GM18870 (cell line): ENCODE results near the gene RNF225.
"Not testable (repeated sequence)": the region's sequence is repeated elsewhere in the genome, so short reads cannot be mapped to it uniquely, and the experiment has no call there.

Experiments used
- ATAC-seq: cut with Tn5 transposase; IDR thresholded peaks from one replicate; pipeline ENCODE4 v1.9.1; 2021; ENCODE audit warnings: moderate library complexity; ENCODE audit not compliant: unreplicated experiment

Gene RNF225

GRCh38 chr19:58407658-58408151 lies 12.2 kb downstream of the RNF225 start:
- peak; percentile 8 for ATAC-seq

GRCh38 chr19:58408152-58409009 lies 12.9 kb downstream of the RNF225 start, which contains the start of gene ZNF584:
ZNF584 (plus strand) TSS chr19:58408649; CDS start chr19:58409148, 499 bp downstream.
- ATAC-seq: peak; percentile 84

- peak; percentile 14 for ATAC-seq
These were observed 13.7 kb downstream of the RNF225 start for GRCh38 chr19:58409010-58409790.

DNA sequence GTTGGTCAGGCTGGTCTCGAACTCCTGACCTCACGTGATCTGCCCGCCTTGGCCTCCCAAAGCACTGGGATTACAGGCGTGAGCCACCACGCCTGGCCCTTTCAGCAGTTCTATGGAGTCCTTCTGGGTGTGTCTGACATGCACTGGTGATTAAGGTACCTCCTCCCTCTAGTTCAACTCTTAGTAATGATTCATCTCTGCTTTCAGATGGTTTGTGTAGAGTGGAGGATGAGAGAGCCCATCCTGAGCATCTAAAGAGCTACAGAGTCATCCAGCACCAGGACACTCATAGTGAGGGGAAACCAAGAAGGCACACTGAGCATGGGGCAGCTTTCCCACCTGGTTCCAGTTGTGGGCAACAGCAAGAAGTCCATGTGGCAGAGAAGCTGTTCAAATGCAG lies 21.1 kb downstream of the RNF225 start:
- no peak for ATAC-seq

DNA sequence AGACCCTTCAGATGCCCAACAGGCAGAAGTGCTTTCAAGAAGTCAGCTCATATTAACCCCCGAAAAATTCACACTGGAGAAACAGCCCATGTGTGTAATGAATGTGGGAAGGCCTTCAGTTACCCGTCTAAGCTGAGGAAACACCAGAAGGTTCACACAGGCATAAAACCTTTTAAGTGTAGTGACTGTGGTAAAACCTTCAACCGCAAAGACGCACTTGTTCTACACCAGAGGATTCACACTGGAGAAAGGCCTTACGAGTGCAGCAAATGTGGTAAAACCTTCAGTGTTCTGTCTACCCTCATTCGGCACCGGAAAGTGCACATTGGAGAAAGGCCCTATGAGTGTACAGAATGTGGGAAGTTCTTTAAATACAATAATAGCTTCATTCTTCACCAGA lies 21.6 kb downstream of the RNF225 start:
- no peak for ATAC-seq

DNA sequence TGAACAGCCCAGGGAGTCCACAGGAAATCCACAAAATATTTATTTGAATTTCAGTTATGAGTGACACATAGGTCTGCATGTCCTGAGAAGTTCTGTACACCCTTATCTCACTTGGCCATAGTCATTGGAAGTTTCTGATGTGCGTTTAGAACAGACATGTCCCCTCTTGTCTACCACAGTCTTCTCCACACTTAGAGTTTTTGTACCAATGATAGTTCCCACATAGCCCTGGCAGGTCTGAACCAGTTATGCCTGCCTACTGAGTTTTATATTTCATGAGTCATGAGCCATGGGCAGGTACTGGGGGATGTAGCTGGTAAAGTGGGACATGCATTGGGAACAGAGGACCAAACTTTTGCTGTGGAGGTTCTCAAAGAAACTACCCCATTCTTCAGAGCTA lies 33.2 kb downstream of the RNF225 start:
- ATAC-seq: no peak

DNA sequence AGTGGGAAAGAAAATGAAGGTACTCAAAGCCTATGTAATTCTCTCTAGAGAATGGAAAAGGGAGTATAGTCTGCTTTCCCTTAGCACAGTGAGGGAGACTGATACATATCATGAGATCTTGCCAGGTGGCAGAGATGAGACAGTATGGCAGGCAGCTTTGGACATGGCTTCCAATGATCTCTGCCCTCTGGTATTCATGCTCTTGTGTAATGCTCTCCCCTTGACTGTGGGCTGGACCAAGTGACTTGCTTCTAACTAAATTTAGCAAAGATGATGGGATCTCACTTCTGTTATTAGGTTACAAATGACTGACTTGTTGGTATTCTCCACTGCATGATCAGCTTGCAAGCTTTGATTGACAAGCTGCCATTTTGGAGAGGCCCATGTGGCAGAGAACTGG lies 34.3 kb downstream of the RNF225 start:
- no peak for ATAC-seq

DNA sequence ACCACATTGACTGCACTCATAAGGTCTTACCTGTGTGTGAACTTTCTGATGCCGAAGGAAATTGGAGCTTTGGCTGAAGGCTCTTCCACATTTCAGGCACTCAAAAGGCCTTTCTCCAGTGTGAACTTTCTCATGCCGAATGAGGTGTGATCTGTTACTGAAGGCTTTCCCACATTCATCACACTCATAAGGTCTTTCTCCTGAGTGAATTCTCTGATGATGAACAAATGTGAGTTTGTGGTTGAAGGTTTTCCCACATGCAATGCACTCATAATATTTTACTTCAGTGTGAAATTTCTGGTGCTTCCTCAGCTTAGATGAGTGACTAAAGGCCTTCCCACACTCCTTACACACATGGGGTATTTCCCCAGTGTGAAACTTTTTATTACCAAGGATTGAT lies 38.8 kb downstream of the RNF225 start:
- ATAC-seq: no peak

- peak; percentile 95 for ATAC-seq
These were observed 44.4 kb downstream of the RNF225 start, which contains the start of gene ZNF132 for GRCh38 chr19:58439576-58440554. ZNF132 (minus strand) TSS chr19:58440153; CDS start chr19:58439821, 332 bp downstream.

GRCh38 chr19:58440556-58440955 lies 45.1 kb downstream of the RNF225 start:
- no peak for ATAC-seq

DNA sequence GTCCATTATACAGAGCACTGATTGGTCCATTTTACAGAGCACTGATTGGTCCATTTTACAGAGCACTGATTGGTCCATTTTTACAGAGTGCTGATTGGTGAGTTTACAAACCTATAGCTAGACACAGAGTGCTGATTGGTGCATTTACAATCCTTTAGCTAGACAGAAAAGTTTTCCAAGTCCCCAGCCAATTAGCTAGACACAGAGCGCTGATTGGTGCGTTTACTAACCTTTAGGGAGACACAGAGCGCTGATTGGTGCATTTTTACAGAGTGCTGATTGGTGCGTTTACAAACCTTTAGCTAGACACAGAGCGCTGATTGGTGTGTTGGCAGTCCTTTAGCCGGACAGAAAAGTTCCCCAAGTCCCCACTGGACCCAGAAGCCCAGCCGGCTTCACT lies 47.5 kb downstream of the RNF225 start:
- not testable (repeated sequence) for ATAC-seq
